Neural progenitor cell (in vitro differentiated cells): ENCODE results near the gene SCAANT1. TPM values are rescaled to one million over a fixed set of nuclear protein-coding genes. Genes with fewer than 3 reads are reported as not detected.
A peak's percentile ranks its signal among the peaks of the same experiment; 100 is the strongest.

Source experiments
- DNase-seq: peaks from one replicate; pipeline ENCODE4 v3.0.0-alpha.2; 2016; ENCODE audit warnings: low spot score
- H2AFZ ChIP-seq: fragments of 200-600 bp; sonication (generic); replicated peaks from 2 replicates; pipeline ENCODE4 v1.6.1; 2016; ENCODE audit warnings: antibody characterized with exemption
- H3F3A ChIP-seq: fragments of 200-600 bp; sonication (generic); 2 replicates; pipeline ENCODE4 v1.6.1; 2016; ENCODE audit warnings: antibody characterized with exemption, low read depth
- H3K27ac ChIP-seq: fragments of 200-600 bp; sonication (generic); 2 replicates; pipeline ENCODE4 v1.5.1; 2016; ENCODE audit warnings: mild to moderate bottlenecking
- H3K27me3 ChIP-seq: fragments of 200-600 bp; sonication (generic); 2 replicates; pipeline ENCODE4 v1.6.1; 2016; ENCODE audit warnings: mild to moderate bottlenecking, moderate library complexity
- H3K36me3 ChIP-seq: fragments of 200-600 bp; sonication (generic); 2 replicates; pipeline ENCODE4 v1.5.1; 2016
- H3K4me1 ChIP-seq: fragments of 200-600 bp; sonication (generic); 2 replicates; pipeline ENCODE4 v1.6.1; 2016; ENCODE audit warnings: mixed run types
- H3K4me2 ChIP-seq: fragments of 200-600 bp; sonication (generic); 2 replicates; pipeline ENCODE4 v1.6.1; 2016
- H3K4me3 ChIP-seq: fragments of 200-600 bp; sonication (generic); 2 replicates; pipeline ENCODE4 v1.5.1; 2016
- H3K79me2 ChIP-seq: fragments of 200-600 bp; sonication (generic); 2 replicates; pipeline ENCODE4 v1.6.1; 2016; ENCODE audit warnings: low read depth
- H3K9ac ChIP-seq: fragments of 200-600 bp; sonication (generic); 2 replicates; pipeline ENCODE4 v1.6.1; 2016
- H3K9me3 ChIP-seq: fragments of 200-600 bp; sonication (generic); 2 replicates; pipeline ENCODE4 v1.5.1; 2016; ENCODE audit warnings: low read depth
- H4K20me1 ChIP-seq: fragments of 200-600 bp; sonication (generic); 2 replicates; pipeline ENCODE4 v1.6.1; 2016; ENCODE audit warnings: low read depth
- H3K27ac Mint-ChIP-seq: 3 replicates; pipeline ENCODE4 v1.8.0; 2021; ENCODE audit warnings: mixed read lengths
- H3K27me3 Mint-ChIP-seq: 2 replicates; pipeline ENCODE4 v1.8.0; 2022; ENCODE audit warnings: low read depth, mild to moderate bottlenecking, inconsistent platforms, moderate library complexity, mixed read lengths; ENCODE audit not compliant: insufficient read depth
- H3K36me3 Mint-ChIP-seq: 3 replicates; pipeline ENCODE4 v1.8.0; 2021; ENCODE audit warnings: mixed read lengths
- H3K4me1 Mint-ChIP-seq: 3 replicates; pipeline ENCODE4 v1.8.0; 2021; ENCODE audit warnings: mixed read lengths
- H3K4me3 Mint-ChIP-seq: 3 replicates; pipeline ENCODE4 v1.8.0; 2021; ENCODE audit warnings: mild to moderate bottlenecking, moderate library complexity, mixed read lengths
- H3K9me3 Mint-ChIP-seq: 3 replicates; pipeline ENCODE4 v1.8.0; 2020; ENCODE audit warnings: mixed read lengths
- CTCF ChIP-seq: fragments of 200-600 bp; sonication (generic); IDR thresholded peaks from 2 replicates; pipeline ENCODE4 v1.5.1; 2017; ENCODE audit warnings: antibody characterized with exemption, mild to moderate bottlenecking
- EZH2 ChIP-seq: fragments of 200-600 bp; sonication (generic); IDR thresholded peaks from 2 replicates; pipeline ENCODE4 v1.6.1; 2017; ENCODE audit warnings: antibody characterized with exemption, mild to moderate bottlenecking, moderate library complexity
- EZH2phosphoT487 ChIP-seq: fragments of 200-600 bp; sonication (generic); IDR thresholded peaks from 2 replicates; pipeline ENCODE4 v1.6.1; 2017; ENCODE audit warnings: antibody characterized with exemption
- total RNA-seq: library from RNA; depleted of rRNA; stranded (reverse); fragments of >200 nt; gene quantifications from 2 replicates; pipeline ENCODE4 v1.2.3, GENCODE V29; 2015; ENCODE audit warnings: low replicate concordance

Gene SCAANT1
- total RNA-seq, 1 donor from 2014 or later = not detected

- no peak overlapping the region for H2AFZ ChIP-seq
- H3K4me2 ChIP-seq = peak overlapping the region; percentile 63
- H3K36me3 ChIP-seq = no peaks in the 10 kb centered on the region
- DNase-seq = no peak
- no peaks in the 10 kb centered on the region for H3K27me3 ChIP-seq
- H3F3A ChIP-seq = peaks cover 4% of the 10 kb centered on the region
- peaks cover 12% of the 10 kb centered on the region for H3K36me3 Mint-ChIP-seq
- H3K9me3 Mint-ChIP-seq = no peaks in the 10 kb centered on the region
- no peak overlapping the region for H3K27ac ChIP-seq
- peaks cover 76% of the 10 kb centered on the region for H3K79me2 ChIP-seq
- peaks cover 11% of the 10 kb centered on the region for H4K20me1 ChIP-seq
- H3K4me3 ChIP-seq = no peak overlapping the region
- H3K4me1 Mint-ChIP-seq = peaks cover 47% of the 10 kb centered on the region
- no peak overlapping the region for H3K4me3 Mint-ChIP-seq
- no peak overlapping the region for H3K9ac ChIP-seq
- TF ChIP-seq EZH2 (no peak), CTCF (no peak), EZH2phosphoT487 (no peak)
- H3K4me1 ChIP-seq = peaks cover 30% of the 10 kb centered on the region
- peak overlapping the region; percentile 85 for H3K27ac Mint-ChIP-seq
- no peaks in the 10 kb centered on the region for H3K9me3 ChIP-seq
- H3K27me3 Mint-ChIP-seq = no peaks in the 10 kb centered on the region
Measured at GRCh38 chr3:63950698-63951097, 38.5 kb upstream of the SCAANT1 start.

DNA sequence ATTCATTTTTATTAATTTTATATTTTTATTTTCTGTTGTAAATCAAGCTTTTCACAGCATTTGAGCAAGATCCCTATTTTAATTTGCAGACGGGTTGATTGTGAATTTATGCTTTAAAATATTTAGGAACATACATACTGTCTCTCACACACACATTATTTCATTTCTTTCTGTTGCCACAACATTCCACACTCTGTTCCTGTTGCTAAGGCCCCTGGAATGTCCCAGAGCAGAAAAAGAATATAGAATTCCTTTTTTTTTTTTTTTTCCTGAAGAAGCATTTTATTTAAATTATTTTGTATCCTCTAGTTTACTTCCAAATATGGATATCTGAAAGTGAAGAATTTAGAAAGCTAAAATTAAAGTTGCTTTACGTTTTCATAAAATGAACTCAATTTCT is 36.8 kb upstream of the SCAANT1 start:
- no peak overlapping the region for H3K4me2 ChIP-seq
- peaks cover 46% of the 10 kb centered on the region for H3K4me1 Mint-ChIP-seq
- H3K27ac ChIP-seq = no peak overlapping the region
- no peak overlapping the region for H3K4me3 Mint-ChIP-seq
- H3K9me3 ChIP-seq = no peaks in the 10 kb centered on the region
- H3K9me3 Mint-ChIP-seq = no peaks in the 10 kb centered on the region
- H4K20me1 ChIP-seq = peaks cover 12% of the 10 kb centered on the region
- TF ChIP-seq CTCF (no peak), EZH2 (no peak), EZH2phosphoT487 (no peak)
- H2AFZ ChIP-seq = no peak overlapping the region
- no peaks in the 10 kb centered on the region for H3K27me3 ChIP-seq
- peaks cover 22% of the 10 kb centered on the region for H3K4me1 ChIP-seq
- H3F3A ChIP-seq = no peaks in the 10 kb centered on the region
- DNase-seq = no peak
- H3K36me3 ChIP-seq = no peaks in the 10 kb centered on the region
- H3K27ac Mint-ChIP-seq = no peak overlapping the region
- H3K27me3 Mint-ChIP-seq = no peaks in the 10 kb centered on the region
- no peak overlapping the region for H3K9ac ChIP-seq
- peaks cover 81% of the 10 kb centered on the region for H3K79me2 ChIP-seq
- no peak overlapping the region for H3K4me3 ChIP-seq
- peaks cover 12% of the 10 kb centered on the region for H3K36me3 Mint-ChIP-seq

- no peaks in the 10 kb centered on the region for H3K9me3 Mint-ChIP-seq
- peaks cover 22% of the 10 kb centered on the region for H3K4me1 ChIP-seq
- H3K36me3 Mint-ChIP-seq = peaks cover 19% of the 10 kb centered on the region
- no peaks in the 10 kb centered on the region for H3F3A ChIP-seq
- peak overlapping the region; percentile 64 for H3K27ac Mint-ChIP-seq
- no peak overlapping the region for H3K4me3 Mint-ChIP-seq
- TF ChIP-seq EZH2 (no peak), CTCF (no peak), EZH2phosphoT487 (no peak)
- H3K4me3 ChIP-seq = no peak overlapping the region
- no peaks in the 10 kb centered on the region for H3K27me3 Mint-ChIP-seq
- DNase-seq = no peak
- H3K27me3 ChIP-seq = no peaks in the 10 kb centered on the region
- H3K9ac ChIP-seq = no peak overlapping the region
- no peaks in the 10 kb centered on the region for H3K36me3 ChIP-seq
- peaks cover 12% of the 10 kb centered on the region for H4K20me1 ChIP-seq
- H3K4me1 Mint-ChIP-seq = peaks cover 42% of the 10 kb centered on the region
- H3K9me3 ChIP-seq = no peaks in the 10 kb centered on the region
- H3K27ac ChIP-seq = no peak overlapping the region
- peaks cover 90% of the 10 kb centered on the region for H3K79me2 ChIP-seq
- no peak overlapping the region for H3K4me2 ChIP-seq
- H2AFZ ChIP-seq = no peak overlapping the region
Measured at GRCh38 chr3:63947594-63947993, 35.4 kb upstream of the SCAANT1 start.

- no peak for TF ChIP-seq CTCF
- TF ChIP-seq EZH2 = no peak
- TF ChIP-seq EZH2phosphoT487 = no peak
- H3K9me3 Mint-ChIP-seq = no peaks in the 10 kb centered on the region
- no peak overlapping the region for H3K9ac ChIP-seq
- H3K36me3 ChIP-seq = no peaks in the 10 kb centered on the region
- H3K79me2 ChIP-seq = peaks cover 91% of the 10 kb centered on the region
- no peak overlapping the region for H3K4me3 Mint-ChIP-seq
- H4K20me1 ChIP-seq = peaks cover 12% of the 10 kb centered on the region
- DNase-seq = no peak
- peaks cover 19% of the 10 kb centered on the region for H3K4me1 ChIP-seq
- no peak overlapping the region for H3K4me2 ChIP-seq
- no peak overlapping the region for H2AFZ ChIP-seq
- peaks cover 21% of the 10 kb centered on the region for H3K36me3 Mint-ChIP-seq
- H3K4me1 Mint-ChIP-seq = peaks cover 37% of the 10 kb centered on the region
- no peak overlapping the region for H3K4me3 ChIP-seq
- no peaks in the 10 kb centered on the region for H3K27me3 Mint-ChIP-seq
- H3K27me3 ChIP-seq = no peaks in the 10 kb centered on the region
- peaks cover 2% of the 10 kb centered on the region for H3F3A ChIP-seq
- no peaks in the 10 kb centered on the region for H3K9me3 ChIP-seq
- peak overlapping the region; percentile 27 for H3K27ac Mint-ChIP-seq
- no peak overlapping the region for H3K27ac ChIP-seq
Measured at GRCh38 chr3:63946753-63947152, 34.6 kb upstream of the SCAANT1 start.
